Caco-2 (cell line): ENCODE data around the gene ARSI. TPM values are rescaled to one million over a fixed set of nuclear protein-coding genes. Genes with fewer than 3 reads are reported as not detected.

Experiments used
- Bru-seq: library from RNA; stranded (reverse); fragments of 400-500 nt; gene quantifications from one replicate; lab custom pipeline; 2021; lab: Mats Ljungman, UMichigan
- BruChase-seq, 2 experiments: library from RNA; stranded (reverse); fragments of 400-500 nt; gene quantifications; one replicate each; lab custom pipeline; 2021; lab: Mats Ljungman, UMichigan
- BruUV-seq: library from RNA; stranded (reverse); fragments of 400-500 nt; replicated peaks from 2 replicates; lab custom pipeline; 2021; lab: Mats Ljungman, UMichigan
- CTCF ChIA-PET: fragments of 300-600 bp; sonication (Branson Sonifier 250); formaldehyde crosslinking; loops from one replicate; lab custom pipeline; 2022; ENCODE audit warnings: antibody characterized with exemption; lab: Charles Lee
- POLR2A ChIA-PET: fragments of 300-600 bp; sonication (Branson Sonifier 250); formaldehyde crosslinking; loops from one replicate; lab custom pipeline; 2022; ENCODE audit warnings: antibody characterized with exemption; lab: Charles Lee
- DNase-seq, 2 experiments: peaks; one replicate each; pipeline versions ENCODE4 v3.0.0 to v3.0.0-alpha.2; 2020 to 2022
- H3K27me3 ChIP-seq: replicated peaks from 2 replicates; pipeline ENCODE4 v1.6.0; 2011; ENCODE audit warnings: low read length; ENCODE audit not compliant: control insufficient read depth, insufficient read depth
- H3K36me3 ChIP-seq: 2 replicates; pipeline ENCODE4 v1.5.1; 2011; ENCODE audit warnings: low read length; ENCODE audit not compliant: control insufficient read depth, insufficient read depth
- H3K4me1 ChIP-seq: fragments of 250-450 bp; sonication (Bioruptor Pico); 2 replicates; pipeline ENCODE4 v1.5.1; 2020; ENCODE audit warnings: mild to moderate bottlenecking
- H3K4me3 ChIP-seq: 2 replicates; pipeline ENCODE4 v1.5.1; 2011; ENCODE audit warnings: low read depth, mild to moderate bottlenecking, control low read depth, low read length
- H3K9me3 ChIP-seq: fragments of 250-450 bp; sonication (Bioruptor Pico); 2 replicates; pipeline ENCODE4 v1.5.1; 2020; ENCODE audit warnings: mild to moderate bottlenecking, moderate library complexity
- H3K27ac Mint-ChIP-seq: one replicate; pipeline ENCODE4 v1.8.0; 2022; ENCODE audit warnings: mixed read lengths; ENCODE audit not compliant: unreplicated experiment
- H3K27me3 Mint-ChIP-seq: one replicate; pipeline ENCODE4 v1.8.0; 2022; ENCODE audit warnings: mixed read lengths; ENCODE audit not compliant: insufficient read depth, unreplicated experiment
- H3K36me3 Mint-ChIP-seq: one replicate; pipeline ENCODE4 v1.8.0; 2022; ENCODE audit warnings: mild to moderate bottlenecking, mixed read lengths; ENCODE audit not compliant: insufficient read depth, unreplicated experiment
- H3K4me1 Mint-ChIP-seq: one replicate; pipeline ENCODE4 v1.8.0; 2022; ENCODE audit warnings: low read depth, mixed read lengths; ENCODE audit not compliant: unreplicated experiment
- H3K4me3 Mint-ChIP-seq: one replicate; pipeline ENCODE4 v1.8.0; 2022; ENCODE audit warnings: mild to moderate bottlenecking, moderate library complexity, mixed read lengths; ENCODE audit not compliant: unreplicated experiment
- H3K9me3 Mint-ChIP-seq: one replicate; pipeline ENCODE4 v1.8.0; 2022; ENCODE audit warnings: mixed read lengths; ENCODE audit not compliant: unreplicated experiment
- intact Hi-C: fragments of 100-400 bp; cut with micrococcal nuclease; formaldehyde crosslinking; loops from one replicate; pipeline ENCODE4 v1.10.0; 2022; ENCODE audit not compliant: unreplicated experiment
- long read RNA-seq: library from polyadenylated mRNA; stranded (forward); transcript quantifications from one replicate; pipeline ENCODE4 v2.0.0, GENCODE V29; 2022
- total RNA-seq: library from RNA; stranded (reverse); gene quantifications from 2 replicates; pipeline ENCODE4 v1.2.3, GENCODE V29; 2022
- TF ChIP-seq, protein P1 (sequence below), 2 experiments: fragments of 200-600 bp in 1 of 2; IDR thresholded peaks; 1 replicate in 1 of 2; 2 replicates in 1 of 2; pipeline versions ENCODE4 v1.5.1 to v1.8.0; 2011 to 2022; ENCODE audit warnings: antibody characterized with exemption in 1 of 2, control low read depth in 1 of 2, inconsistent platforms in 1 of 2, low read depth in 1 of 2, low read length in 1 of 2, mild to moderate bottlenecking in 1 of 2, moderate library complexity in 1 of 2; ENCODE audit not compliant: insufficient read depth in 1 of 2, severe bottlenecking in 1 of 2, unreplicated experiment in 1 of 2

ARSI gene
- total RNA-seq, result 0.52 and 0.65 TPM in 2 replicates
- percentile 16 among the genes with signal in this experiment for Bru-seq, nascent RNA
- BruChase-seq, experiment 1, labeled RNA remaining after a 2-hour chase, result percentile 22 among the genes with signal in this experiment
- percentile 15 among the genes with signal in this experiment for BruChase-seq, experiment 2, labeled RNA remaining after a 6-hour chase
- long read RNA-seq, result 0 reads

DNA sequence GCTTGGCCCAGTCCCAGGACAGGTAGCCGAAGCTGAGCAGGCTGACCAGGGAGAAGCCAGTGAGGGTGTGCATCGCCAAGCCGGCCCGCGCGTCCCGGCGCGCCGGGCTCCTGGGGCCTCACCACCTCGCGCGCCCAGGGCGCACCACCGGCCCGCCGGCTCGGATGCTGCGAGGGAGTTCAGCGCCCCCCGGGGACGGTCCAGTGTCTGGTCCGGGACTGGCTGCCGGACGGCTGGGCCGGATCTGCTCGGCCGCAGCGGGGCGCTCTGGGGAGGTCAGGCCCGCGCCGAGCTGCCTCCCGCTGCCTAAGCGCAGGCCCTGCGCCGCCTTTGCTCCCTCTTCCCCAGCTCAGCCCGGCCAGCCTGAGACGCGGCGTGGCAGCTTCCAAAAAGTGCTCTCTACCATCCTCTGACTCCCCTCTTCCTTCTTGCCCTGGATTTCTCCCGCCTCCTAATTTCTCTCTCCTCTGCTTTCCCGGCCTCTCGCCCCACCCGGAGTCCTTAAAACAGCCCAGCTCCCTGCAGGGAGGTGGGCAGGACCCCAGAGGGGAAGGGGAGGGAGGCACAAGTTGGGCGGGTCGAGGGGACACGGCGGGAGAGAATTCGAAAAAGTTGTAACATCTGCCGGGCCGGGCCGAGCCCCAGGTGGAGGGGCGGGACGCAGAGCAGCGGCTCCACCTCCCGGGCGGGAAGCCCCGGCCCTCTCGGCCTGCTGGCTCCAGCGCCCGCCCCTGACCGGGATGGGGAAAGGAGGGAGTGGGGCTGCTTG, at the start of gene ARSI:
Gene ARSI (minus strand): TSS at position 605 of the 769 bp plus-strand sequence. CDS start 532 bp downstream, at position 73.
- no peaks in the 10 kb centered on the region for H3K36me3 ChIP-seq
- POLR2A ChIA-PET, result interaction anchor here (0.7 kb wide), 1 partner anchor 14 kb away, joined by 3 read pairs; no protein-coding TSS in a partner anchor
- no peaks in the 10 kb centered on the region for H3K27me3 Mint-ChIP-seq
- intact Hi-C loops, result loop anchor here (2.0 kb wide), 1 partner anchor 48 kb away; no protein-coding TSS in a partner anchor
- H3K4me3 ChIP-seq, result peak within 1 kb of the TSS; percentile 34
- H3K4me1 Mint-ChIP-seq, result no peaks in the 10 kb centered on the region
- DNase-seq, result peak; percentile 54 to 70
- CTCF ChIA-PET, result interaction anchor here (0.9 to 1.5 kb wide), 2 partner anchors 13 to 15 kb away, joined by 3 to 4 read pairs; partner anchors contain the start of gene CAMK2A
- H3K9me3 ChIP-seq, result no peaks in the 10 kb centered on the region
- peak within 1 kb of the TSS; percentile 21 for H3K27ac Mint-ChIP-seq
- no TSS peak for BruUV-seq
- H3K4me3 Mint-ChIP-seq, result peak within 1 kb of the TSS; percentile 71
- no peaks in the 10 kb centered on the region for H3K36me3 Mint-ChIP-seq
- TF ChIP-seq, protein P1, sequence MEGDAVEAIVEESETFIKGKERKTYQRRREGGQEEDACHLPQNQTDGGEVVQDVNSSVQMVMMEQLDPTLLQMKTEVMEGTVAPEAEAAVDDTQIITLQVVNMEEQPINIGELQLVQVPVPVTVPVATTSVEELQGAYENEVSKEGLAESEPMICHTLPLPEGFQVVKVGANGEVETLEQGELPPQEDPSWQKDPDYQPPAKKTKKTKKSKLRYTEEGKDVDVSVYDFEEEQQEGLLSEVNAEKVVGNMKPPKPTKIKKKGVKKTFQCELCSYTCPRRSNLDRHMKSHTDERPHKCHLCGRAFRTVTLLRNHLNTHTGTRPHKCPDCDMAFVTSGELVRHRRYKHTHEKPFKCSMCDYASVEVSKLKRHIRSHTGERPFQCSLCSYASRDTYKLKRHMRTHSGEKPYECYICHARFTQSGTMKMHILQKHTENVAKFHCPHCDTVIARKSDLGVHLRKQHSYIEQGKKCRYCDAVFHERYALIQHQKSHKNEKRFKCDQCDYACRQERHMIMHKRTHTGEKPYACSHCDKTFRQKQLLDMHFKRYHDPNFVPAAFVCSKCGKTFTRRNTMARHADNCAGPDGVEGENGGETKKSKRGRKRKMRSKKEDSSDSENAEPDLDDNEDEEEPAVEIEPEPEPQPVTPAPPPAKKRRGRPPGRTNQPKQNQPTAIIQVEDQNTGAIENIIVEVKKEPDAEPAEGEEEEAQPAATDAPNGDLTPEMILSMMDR (IDR thresholded peaks at IDR 0.05; ENCODE audit: insufficient read depth in 1 of 2, low read depth in 1 of 2, low read length in 1 of 2, severe bottlenecking in 1 of 2, unreplicated experiment in 1 of 2), result peak in 1 of 2 experiments; percentile 9
- H3K9me3 Mint-ChIP-seq, result no peaks in the 10 kb centered on the region
- H3K4me1 ChIP-seq, result peaks cover 5% of the 10 kb centered on the region
- H3K27me3 ChIP-seq, result no peaks in the 10 kb centered on the region

DNA sequence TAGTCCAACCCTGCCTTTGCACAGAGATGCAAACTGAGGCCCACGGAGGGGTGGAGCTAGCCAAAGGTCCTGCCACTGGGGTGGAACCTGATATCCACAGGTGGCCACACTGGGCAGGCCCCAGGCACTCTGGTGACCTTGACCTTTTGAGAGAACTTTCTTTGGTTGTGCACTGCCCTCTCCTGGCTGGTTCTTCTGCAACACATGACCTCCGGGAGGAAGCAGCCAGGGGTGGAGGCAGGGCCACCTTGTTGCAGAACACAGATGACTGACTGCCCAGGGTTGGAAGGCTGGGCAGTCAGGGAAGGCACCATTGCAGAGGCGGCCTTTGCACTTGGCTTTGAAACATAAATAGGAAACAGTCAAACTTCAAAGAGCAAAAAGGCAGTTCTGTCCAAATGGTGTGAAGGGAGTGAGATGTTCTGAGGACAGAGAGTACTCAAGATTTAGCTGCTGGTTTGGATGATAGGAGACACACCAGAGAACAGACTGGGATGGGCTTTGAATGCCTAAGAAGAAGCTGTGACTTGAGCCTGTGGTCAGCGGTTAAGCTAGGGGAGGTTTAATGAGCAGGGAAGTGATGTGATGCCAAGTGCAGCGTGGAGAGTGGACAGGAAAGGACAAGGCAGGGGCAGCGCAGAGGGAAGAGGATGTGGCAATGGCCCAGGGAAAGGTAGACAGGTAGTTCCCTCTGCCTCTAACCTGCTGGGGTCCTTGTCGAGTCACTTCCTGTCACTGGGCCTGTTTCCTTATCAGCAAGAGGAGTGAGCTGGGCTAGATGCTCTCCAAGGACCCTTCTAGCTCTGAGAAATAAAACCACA, 48.0 kb upstream of the ARSI start:
- Mint-ChIP-seq H3K36me3 (no peaks in the 10 kb centered on the region), H3K9me3 (no peaks in the 10 kb centered on the region), H3K4me3 (no peak overlapping the region), H3K27me3 (no peaks in the 10 kb centered on the region), H3K4me1 (peaks cover 7% of the 10 kb centered on the region), H3K27ac (no peak overlapping the region)
- Histone ChIP-seq H3K9me3 (no peaks in the 10 kb centered on the region), H3K36me3 (no peaks in the 10 kb centered on the region), H3K4me3 (no peak overlapping the region), H3K27me3 (no peaks in the 10 kb centered on the region), H3K4me1 (no peaks in the 10 kb centered on the region)
- POLR2A ChIA-PET, result interaction anchor here (0.5 to 1.2 kb wide), 2 partner anchors 16 to 62 kb away, joined by 4 to 5 read pairs; partner anchors contain the start of gene CD74
- TF ChIP-seq, protein P1 (IDR thresholded peaks at IDR 0.05; ENCODE audit: insufficient read depth in 1 of 2, low read depth in 1 of 2, low read length in 1 of 2, severe bottlenecking in 1 of 2, unreplicated experiment in 1 of 2), result peak; percentile 68 to 82
- BruUV-seq, result no TSS peak
- CTCF ChIA-PET, result interaction anchor here (0.7 to 1.4 kb wide), 3 partner anchors 78 to 214 kb away, joined by 3 to 5 read pairs (median 5); no protein-coding TSS in a partner anchor
- intact Hi-C loops, result loop anchor here (1.0 to 2.0 kb wide), 5 partner anchors 48 to 220 kb away; partner anchors contain the start of gene ARSI
- DNase-seq, result peak; percentile 84 to 85
